IMR-90 (cell line): ENCODE results near the gene CDH23. TPM values are rescaled to one million over a fixed set of nuclear protein-coding genes. Genes with fewer than 3 reads are reported as not detected.

Source experiments
- ATAC-seq: fragments of 200-7000 bp; cut with Tn5 transposase; 2 replicates; pipeline ENCODE4 v1.9.1; 2020; ENCODE audit warnings: low read depth, mild to moderate bottlenecking, moderate library complexity
- BruUV-seq: library from RNA; stranded (reverse); fragments of 400-500 nt; replicated peaks from 2 replicates; lab custom pipeline; 2021; lab: Mats Ljungman, UMichigan
- CTCF ChIA-PET: fragments of 300-600 bp; formaldehyde crosslinking; extraction: SDS; loops from one replicate; lab custom pipeline; 2021; ENCODE audit warnings: antibody characterized with exemption; lab: Yijun Ruan, JAX
- POLR2A ChIA-PET: fragments of 300-600 bp; sonication (Branson Sonifier 250); formaldehyde crosslinking; loops from one replicate; lab custom pipeline; 2022; ENCODE audit warnings: antibody characterized with exemption; ENCODE audit not compliant: unreplicated experiment; lab: Charles Lee
- DNase-seq: peaks from one replicate; pipeline ENCODE4 v3.0.0; 2013
- H2AFZ ChIP-seq: replicated peaks from 2 replicates; pipeline ENCODE3; 2013; ENCODE audit warnings: low read length, mild to moderate bottlenecking; ENCODE audit not compliant: poor library complexity
- H2AK5ac ChIP-seq: 2 replicates; pipeline ENCODE4 v1.6.1; 2013; ENCODE audit warnings: low read depth, low read length, inconsistent platforms
- H2AK9ac ChIP-seq: replicated peaks from 2 replicates; pipeline ENCODE3; 2013; ENCODE audit warnings: mild to moderate bottlenecking, low read depth, low read length, moderate library complexity; ENCODE audit not compliant: poor library complexity
- H2BK120ac ChIP-seq: 2 replicates; pipeline ENCODE4 v1.6.1; 2013; ENCODE audit warnings: low read depth, low read length, inconsistent platforms
- H2BK15ac ChIP-seq: 3 replicates; pipeline ENCODE4 v1.6.1; 2013; ENCODE audit warnings: low read depth, low read length, inconsistent platforms
- H2BK20ac ChIP-seq: 2 replicates; pipeline ENCODE4 v1.6.1; 2013; ENCODE audit warnings: low read depth, mild to moderate bottlenecking, inconsistent platforms, low read length, moderate library complexity
- H2BK5ac ChIP-seq: 2 replicates; pipeline ENCODE4 v1.6.1; 2013; ENCODE audit warnings: mild to moderate bottlenecking, low read depth, low read length, inconsistent platforms; ENCODE audit not compliant: poor library complexity, severe bottlenecking
- H3K14ac ChIP-seq: replicated peaks from 2 replicates; pipeline ENCODE4 v1.6.1; 2013; ENCODE audit warnings: low read depth, low read length, inconsistent platforms
- H3K18ac ChIP-seq: 2 replicates; pipeline ENCODE4 v1.6.1; 2013; ENCODE audit warnings: low read depth, low read length, control low read depth
- H3K23ac ChIP-seq: 2 replicates; pipeline ENCODE4 v1.6.1; 2013; ENCODE audit warnings: low read depth, low read length, inconsistent platforms
- H3K27ac ChIP-seq: 2 replicates; pipeline ENCODE4 v1.5.1; 2013; ENCODE audit warnings: mild to moderate bottlenecking, control low read depth, low read length; ENCODE audit not compliant: insufficient read depth
- H3K27me3 ChIP-seq: 2 replicates; pipeline ENCODE4 v1.6.1; 2013; ENCODE audit warnings: low read length; ENCODE audit not compliant: control insufficient read depth, insufficient read depth
- H3K36me3 ChIP-seq: 2 replicates; pipeline ENCODE4 v1.6.1; 2013; ENCODE audit warnings: low read length, mixed read lengths; ENCODE audit not compliant: control insufficient read depth, insufficient read depth
- H3K4ac ChIP-seq: 2 replicates; pipeline ENCODE4 v1.6.1; 2013; ENCODE audit warnings: low read depth, low read length, inconsistent platforms
- H3K4me1 ChIP-seq: 2 replicates; pipeline ENCODE4 v1.6.1; 2013; ENCODE audit warnings: low read length, mixed read lengths; ENCODE audit not compliant: control insufficient read depth, insufficient read depth
- H3K4me2 ChIP-seq: 2 replicates; pipeline ENCODE4 v1.6.1; 2013; ENCODE audit warnings: low read depth, mild to moderate bottlenecking, control low read depth, low read length, moderate library complexity
- H3K4me3 ChIP-seq: 2 replicates; pipeline ENCODE4 v1.5.1; 2013; ENCODE audit warnings: low read depth, mild to moderate bottlenecking, control low read depth, low read length, moderate library complexity; ENCODE audit not compliant: insufficient read depth
- H3K56ac ChIP-seq: 2 replicates; pipeline ENCODE4 v1.6.1; 2013; ENCODE audit warnings: low read length, inconsistent platforms; ENCODE audit not compliant: insufficient read depth; ENCODE audit errors: extremely low read depth
- H3K79me1 ChIP-seq, 2 experiments: 2 replicates each; pipeline ENCODE4 v1.6.1; 2013; ENCODE audit warnings: low read length in 2 of 2, inconsistent platforms in 1 of 2, low read depth in 1 of 2
- H3K9ac ChIP-seq: 2 replicates; pipeline ENCODE4 v1.6.1; 2013; ENCODE audit warnings: low read depth, low read length, control low read depth
- H3K9me1 ChIP-seq: 2 replicates; pipeline ENCODE4 v1.6.1; 2013; ENCODE audit warnings: low read length, inconsistent platforms; ENCODE audit not compliant: insufficient read depth
- H3K9me3 ChIP-seq: 2 replicates; pipeline ENCODE4 v1.6.1; 2013; ENCODE audit warnings: low read length; ENCODE audit not compliant: control insufficient read depth, insufficient read depth
- H4K20me1 ChIP-seq: 2 replicates; pipeline ENCODE4 v1.6.1; 2013; ENCODE audit warnings: low read length, inconsistent platforms; ENCODE audit not compliant: insufficient read depth
- H4K5ac ChIP-seq: 2 replicates; pipeline ENCODE4 v1.6.1; 2013; ENCODE audit warnings: mild to moderate bottlenecking, low read depth, low read length, control low read depth
- H4K8ac ChIP-seq, 2 experiments: 2 replicates each; pipeline ENCODE4 v1.6.1; 2013; ENCODE audit warnings: low read depth in 2 of 2, low read length in 2 of 2, control low read depth in 1 of 2, inconsistent platforms in 1 of 2
- H4K91ac ChIP-seq: 2 replicates; pipeline ENCODE4 v1.6.1; 2013; ENCODE audit warnings: low read depth, low read length, inconsistent platforms; ENCODE audit not compliant: insufficient read depth
- BHLHE40 ChIP-seq: fragments of 150-350 bp; IDR thresholded peaks from 2 replicates; pipeline ENCODE4 v1.6.1; 2016; ENCODE audit warnings: mild to moderate bottlenecking, low read depth, low read length
- CHD1 ChIP-seq: IDR thresholded peaks from 2 replicates; pipeline ENCODE4 v1.6.1; 2012; ENCODE audit warnings: low read depth, low read length, improper control_type of control experiment
- CTCF ChIP-seq: conservative IDR thresholded peaks from 2 replicates; pipeline ENCODE4 v1.5.1; 2012; ENCODE audit warnings: mild to moderate bottlenecking, low read depth, low read length, improper control_type of control experiment
- ELK1 ChIP-seq: fragments of 150-350 bp; IDR thresholded peaks from 2 replicates; pipeline ENCODE4 v1.6.1; 2016; ENCODE audit warnings: low read depth, mild to moderate bottlenecking, low read length, moderate library complexity, borderline replicate concordance
- FOS ChIP-seq: fragments of 150-350 bp; IDR thresholded peaks from 2 replicates; pipeline ENCODE4 v1.6.1; 2016; ENCODE audit warnings: low read depth, low read length
- MAFK ChIP-seq: IDR thresholded peaks from 2 replicates; pipeline ENCODE4 v1.6.1; 2012; ENCODE audit warnings: low read depth, low read length, improper control_type of control experiment
- MXI1 ChIP-seq: IDR thresholded peaks from 2 replicates; pipeline ENCODE4 v1.6.1; 2012; ENCODE audit warnings: low read depth, mild to moderate bottlenecking, low read length, moderate library complexity, borderline replicate concordance
- NFE2L2 ChIP-seq: fragments of 150-350 bp; IDR thresholded peaks from 2 replicates; pipeline ENCODE4 v1.6.1; 2016; ENCODE audit warnings: low read depth, mild to moderate bottlenecking, low read length
- POLR2A ChIP-seq: IDR thresholded peaks from 2 replicates; pipeline ENCODE4 v1.6.1; 2012; ENCODE audit warnings: mild to moderate bottlenecking, low read depth, low read length
- RAD21 ChIP-seq: IDR thresholded peaks from 2 replicates; pipeline ENCODE4 v1.6.1; 2012; ENCODE audit warnings: low read length, improper control_type of control experiment
- SMC3 ChIP-seq: fragments of 150-350 bp; IDR thresholded peaks from 2 replicates; pipeline ENCODE4 v1.6.1; 2016; ENCODE audit warnings: low read depth, mild to moderate bottlenecking, antibody characterized with exemption, low read length, moderate library complexity
- USF2 ChIP-seq: fragments of 150-350 bp; IDR thresholded peaks from 2 replicates; pipeline ENCODE4 v1.6.1; 2017; ENCODE audit warnings: mild to moderate bottlenecking, antibody characterized with exemption, low read length, low read depth
- WGBS, 2 experiments: methylation state at CpG; one replicate each; pipeline versions ENCODE4 v1.1.5 to v1.1.7; 2013; ENCODE audit warnings: missing lambda C conversion rate in 2 of 2; ENCODE audit not compliant: insufficient read length in 1 of 2; ENCODE audit errors: extremely low coverage in 2 of 2; 5-methylcytosine and 5-hydroxymethylcytosine counted together
- dilution Hi-C: fragments of 300-500 bp; cut with HindIII; formaldehyde crosslinking; loops from one replicate; pipeline ENCODE4 v1.14.3; 2018; ENCODE audit warnings: low sequenced_read_pairs; ENCODE audit not compliant: unreplicated experiment
- in situ Hi-C: fragments of 300-500 bp; cut with MboI; formaldehyde crosslinking; loops from 3 replicates; pipeline ENCODE4 v1.14.3; 2019; ENCODE audit warnings: low sequenced_read_pairs, inconsistent platforms, mixed read lengths
- intact Hi-C: fragments of 100-400 bp; cut with micrococcal nuclease; formaldehyde crosslinking; loops from 2 replicates; pipeline ENCODE4 v1.10.0; 2022
- polyA plus RNA-seq, 3 experiments: library from polyadenylated mRNA; depleted of rRNA; stranded (reverse); fragments of >200 nt; gene quantifications; 2 replicates each; pipeline ENCODE4 v1.2.3, GENCODE V29; 2012; ENCODE audit warnings: low replicate concordance in 1 of 3
- total RNA-seq: library from RNA; depleted of rRNA; stranded (reverse); fragments of >200 nt; gene quantifications from 2 replicates; pipeline ENCODE4 v1.2.3, GENCODE V29; 2012

The CDH23 gene
- total and polyA plus RNA-seq, 2 of the 4 experiments (the other 2 are of a cell fraction) = under 0.01 to 0.03 TPM

- intact Hi-C loops = no loop called here
- H2BK120ac ChIP-seq = no peak overlapping the region
- no peak for DNase-seq
- H4K8ac ChIP-seq = no peak overlapping the region
- no peak overlapping the region for H4K5ac ChIP-seq
- no peak overlapping the region for H3K56ac ChIP-seq
- no peak overlapping the region for H3K4me3 ChIP-seq
- H3K27me3 ChIP-seq = no peaks in the 10 kb centered on the region
- ChIA-PET CTCF (no interaction called here), POLR2A (no interaction called here)
- in situ Hi-C loops = no loop called here
- H3K9me1 ChIP-seq = no peaks in the 10 kb centered on the region
- no peak overlapping the region for H3K23ac ChIP-seq
- no peaks in the 10 kb centered on the region for H3K36me3 ChIP-seq
- H2BK20ac ChIP-seq = no peak overlapping the region
- no peaks in the 10 kb centered on the region for H3K9me3 ChIP-seq
- no peak overlapping the region for H2AFZ ChIP-seq
- H3K27ac ChIP-seq = no peak overlapping the region
- no TSS peak for BruUV-seq
- no peak overlapping the region for H2BK5ac ChIP-seq
- no peak overlapping the region for H4K91ac ChIP-seq
- H4K20me1 ChIP-seq = no peaks in the 10 kb centered on the region
- H3K4me2 ChIP-seq = no peak overlapping the region
- TF ChIP-seq POLR2A = no peak
- TF ChIP-seq FOS = no peak
- no peak for TF ChIP-seq MAFK
- no peak for TF ChIP-seq BHLHE40
- no peak for TF ChIP-seq USF2
- TF ChIP-seq NFE2L2 = no peak
- no peak for TF ChIP-seq CHD1
- TF ChIP-seq CTCF = no peak
- no peak for TF ChIP-seq SMC3
- TF ChIP-seq RAD21 = no peak
- no peak for TF ChIP-seq MXI1
- TF ChIP-seq ELK1 = no peak
- H3K4me1 ChIP-seq = peaks cover 2% of the 10 kb centered on the region
- H3K9ac ChIP-seq = no peak overlapping the region
- ATAC-seq = no peak
- H3K14ac ChIP-seq = no peak overlapping the region
- H2AK9ac ChIP-seq = no peak overlapping the region
- H2BK15ac ChIP-seq = no peak overlapping the region
- H2AK5ac ChIP-seq = no peak overlapping the region
- no peak overlapping the region for H3K4ac ChIP-seq
- WGBS, 2 experiments = 100% methylated on average over 2 of the region's 7 CpGs; no CpG with 5 or more reads in 1 of the 2 experiments
- no peak overlapping the region for H3K18ac ChIP-seq
- dilution Hi-C loops = no loop called here
- H3K79me1 ChIP-seq = no peaks in the 10 kb centered on the region
Measured at GRCh38 chr10:71361581-71361980, 35.1 kb upstream of the CDH23 start.
